HEK293 (cell line): ENCODE measurements around the gene IL10RB.

ENCODE experiments used
- CTCF ChIA-PET: fragments of 350-600 bp; formaldehyde crosslinking; extraction: SDS; loops from one replicate; lab custom pipeline; 2021; ENCODE audit warnings: antibody characterized with exemption; lab: Yijun Ruan, JAX
- POLR2A ChIA-PET: fragments of 300-600 bp; formaldehyde crosslinking; extraction: SDS; loops from one replicate; lab custom pipeline; 2020; ENCODE audit warnings: antibody characterized with exemption, inconsistent platforms; lab: Yijun Ruan, JAX
- H3K27ac ChIP-seq: fragments of 200-500 bp; sonication (Bioruptor generic); 2 replicates; pipeline ENCODE4 v1.5.1; 2014; ENCODE audit warnings: low read depth, low read length, control low read depth, inconsistent platforms; ENCODE audit errors: extremely low read depth
- H3K36me3 ChIP-seq, 2 experiments: fragments of 200-500 bp in 1 of 2; sonication (Bioruptor generic) in 1 of 2; 1 replicate in 1 of 2; 2 replicates in 1 of 2; pipeline ENCODE4 v1.5.1; 2014 to 2017; ENCODE audit warnings: inconsistent platforms in 2 of 2, low read length in 2 of 2; ENCODE audit not compliant: control insufficient read depth in 2 of 2, insufficient read depth in 1 of 2
- H3K4me1 ChIP-seq: fragments of 200-500 bp; sonication (Bioruptor generic); 2 replicates; pipeline ENCODE4 v1.5.1; 2014; ENCODE audit warnings: mild to moderate bottlenecking, low read length, inconsistent platforms; ENCODE audit not compliant: control insufficient read depth, insufficient read depth
- H3K4me3 ChIP-seq: 2 replicates; pipeline ENCODE4 v1.5.1; 2011; ENCODE audit warnings: low read depth, mild to moderate bottlenecking, control low read depth, low read length, moderate library complexity
- H3K9me3 ChIP-seq: fragments of 200-500 bp; sonication (Bioruptor generic); 2 replicates; pipeline ENCODE4 v1.5.1; 2014; ENCODE audit warnings: low read depth, low read length, inconsistent platforms; ENCODE audit not compliant: control insufficient read depth, insufficient read depth
- BCL11A ChIP-seq: fragments of 450-650 bp; formaldehyde crosslinking; IDR thresholded peaks from 2 replicates; pipeline ENCODE4 v1.5.1; 2016; ENCODE audit warnings: low read depth, missing biosample characterization, missing genetic modification characterization
- HOXD13 ChIP-seq: sonication (generic); formaldehyde crosslinking; IDR thresholded peaks from 2 replicates; pipeline ENCODE4 v1.8.0; 2022; ENCODE audit warnings: missing genetic modification reagents, borderline replicate concordance
- KLF10 ChIP-seq: fragments of 450-650 bp; IDR thresholded peaks from 2 replicates; pipeline ENCODE4 v1.5.1; 2018; ENCODE audit warnings: missing biosample characterization, mild to moderate bottlenecking, missing genetic modification characterization
- YY1 ChIP-seq: fragments of 450-650 bp; formaldehyde crosslinking; IDR thresholded peaks from 2 replicates; pipeline ENCODE4 v1.5.1; 2018; ENCODE audit warnings: missing biosample characterization, missing genetic modification characterization
- YY2 ChIP-seq: fragments of 450-650 bp; formaldehyde crosslinking; IDR thresholded peaks from 2 replicates; pipeline ENCODE4 v1.5.1; 2016; ENCODE audit warnings: missing biosample characterization, missing genetic modification characterization
- ZBTB20 ChIP-seq: fragments of 450-650 bp; formaldehyde crosslinking; IDR thresholded peaks from 2 replicates; pipeline ENCODE4 v1.5.1; 2016; ENCODE audit warnings: missing biosample characterization, missing genetic modification characterization
- ZEB2 ChIP-seq: fragments of 450-650 bp; formaldehyde crosslinking; IDR thresholded peaks from 2 replicates; pipeline ENCODE4 v1.5.1; 2016; ENCODE audit warnings: missing biosample characterization, missing genetic modification characterization
- ZNF138 ChIP-seq: fragments of 450-650 bp; formaldehyde crosslinking; IDR thresholded peaks from 2 replicates; pipeline ENCODE4 v1.5.1; 2016; ENCODE audit warnings: missing biosample characterization, missing genetic modification characterization, borderline replicate concordance
- ZNF157 ChIP-seq: fragments of 450-650 bp; formaldehyde crosslinking; IDR thresholded peaks from 2 replicates; pipeline ENCODE4 v1.5.1; 2016; ENCODE audit warnings: missing biosample characterization, missing genetic modification characterization
- ZNF175 ChIP-seq: fragments of 450-650 bp; formaldehyde crosslinking; IDR thresholded peaks from 2 replicates; pipeline ENCODE4 v1.5.1; 2016; ENCODE audit warnings: missing biosample characterization, missing genetic modification characterization
- ZNF202 ChIP-seq: fragments of 450-650 bp; formaldehyde crosslinking; IDR thresholded peaks from 2 replicates; pipeline ENCODE4 v1.5.1; 2016; ENCODE audit warnings: missing biosample characterization, missing genetic modification characterization, borderline replicate concordance
- ZNF274 ChIP-seq, 2 experiments: fragments of 200-500 bp in 1 of 2; fragments of 450-650 bp in 1 of 2; sonication (Bioruptor generic) in 1 of 2; formaldehyde crosslinking in 1 of 2; IDR thresholded peaks; 2 replicates each; pipeline versions ENCODE4 v1.5.1 to v1.6.1; 2014 to 2016; ENCODE audit warnings: borderline replicate concordance in 1 of 2, inconsistent platforms in 1 of 2, low read length in 1 of 2, missing biosample characterization in 1 of 2, missing genetic modification characterization in 1 of 2
- ZNF529 ChIP-seq: fragments of 450-650 bp; formaldehyde crosslinking; IDR thresholded peaks from 2 replicates; pipeline ENCODE4 v1.5.1; 2017; ENCODE audit warnings: missing genetic modification characterization, missing biosample characterization; ENCODE audit not compliant: insufficient replicate concordance
- ZNF558 ChIP-seq: fragments of 450-650 bp; formaldehyde crosslinking; IDR thresholded peaks from 2 replicates; pipeline ENCODE4 v1.5.1; 2016; ENCODE audit warnings: missing biosample characterization, missing genetic modification characterization
- ZNF670 ChIP-seq: fragments of 450-650 bp; formaldehyde crosslinking; IDR thresholded peaks from 2 replicates; pipeline ENCODE4 v1.5.1; 2016; ENCODE audit warnings: missing biosample characterization, missing genetic modification characterization, low read depth
- ZNF768 ChIP-seq: fragments of 450-650 bp; formaldehyde crosslinking; IDR thresholded peaks from 2 replicates; pipeline ENCODE4 v1.5.1; 2018; ENCODE audit warnings: missing biosample characterization, mild to moderate bottlenecking, missing genetic modification characterization
- ZNF791 ChIP-seq: fragments of 450-650 bp; formaldehyde crosslinking; IDR thresholded peaks from 2 replicates; pipeline ENCODE4 v1.5.1; 2016; ENCODE audit warnings: missing biosample characterization, missing genetic modification characterization
- ZNF792 ChIP-seq: fragments of 450-650 bp; formaldehyde crosslinking; IDR thresholded peaks from 2 replicates; pipeline ENCODE4 v1.5.1; 2016; ENCODE audit warnings: missing biosample characterization, missing genetic modification characterization
- TF ChIP-seq, protein P1 (sequence below): fragments of 450-650 bp; formaldehyde crosslinking; IDR thresholded peaks from 2 replicates; pipeline ENCODE4; 2016; ENCODE audit warnings: missing biosample characterization, missing genetic modification characterization
- TF ChIP-seq, protein P2 (sequence below): fragments of 450-650 bp; IDR thresholded peaks from 2 replicates; pipeline ENCODE4 v1.5.1; 2018; ENCODE audit warnings: missing biosample characterization, mild to moderate bottlenecking, missing genetic modification characterization
- TF ChIP-seq, protein P3 (sequence below): fragments of 450-650 bp; formaldehyde crosslinking; IDR thresholded peaks from 2 replicates; pipeline ENCODE4 v1.5.1; 2016; ENCODE audit warnings: missing biosample characterization, missing genetic modification characterization
- TF ChIP-seq, protein P4 (sequence below): fragments of 450-650 bp; formaldehyde crosslinking; IDR thresholded peaks from 2 replicates; pipeline ENCODE4 v1.5.1; 2016; ENCODE audit warnings: missing biosample characterization, missing genetic modification characterization, borderline replicate concordance
- TF ChIP-seq, protein P5 (sequence below): fragments of 450-650 bp; formaldehyde crosslinking; IDR thresholded peaks from 2 replicates; pipeline ENCODE4 v1.5.1; 2016; ENCODE audit warnings: missing biosample characterization, missing genetic modification characterization

IL10RB gene

DNA sequence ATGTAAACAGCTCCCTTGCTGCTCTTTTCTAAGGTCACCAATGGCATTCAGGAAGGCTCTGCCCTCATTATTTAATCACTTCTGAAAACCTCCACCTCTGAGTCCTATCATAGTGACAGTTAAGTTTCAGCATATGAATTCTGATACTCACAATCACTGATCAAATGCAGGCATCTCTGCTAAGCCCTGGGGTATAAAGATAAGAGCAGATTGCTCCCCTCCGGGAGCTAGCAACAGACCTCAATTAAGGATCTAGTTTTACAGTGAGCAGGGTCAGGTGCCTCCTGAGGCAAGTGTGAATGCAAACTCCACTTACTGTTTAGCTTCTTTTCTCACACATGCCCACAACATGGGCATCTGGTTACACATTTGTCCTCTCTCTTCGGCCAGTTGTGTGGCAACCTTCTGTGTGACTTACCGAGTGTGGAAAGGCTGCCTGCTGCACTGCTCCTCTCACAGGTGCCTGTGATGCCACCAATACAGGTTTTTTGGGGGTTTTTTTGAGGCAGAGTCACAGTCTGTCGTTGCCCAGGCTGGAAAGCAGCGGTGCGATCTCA lies 15.0 kb downstream of the IL10RB start (continued):
- TF ChIP-seq ZNF138 (tag by site-specific recombination) (no peak), ZNF274 (IDR thresholded peaks at IDR 0.05; ENCODE audit: low read length) (no peak), ZNF274 (tag by site-specific recombination; IDR thresholded peaks at IDR 0.05; ENCODE audit: borderline replicate concordance) (no peak), KLF10 (tag by site-specific recombination) (no peak)
- TF ChIP-seq, all 188 proteins: peak for 0

DNA sequence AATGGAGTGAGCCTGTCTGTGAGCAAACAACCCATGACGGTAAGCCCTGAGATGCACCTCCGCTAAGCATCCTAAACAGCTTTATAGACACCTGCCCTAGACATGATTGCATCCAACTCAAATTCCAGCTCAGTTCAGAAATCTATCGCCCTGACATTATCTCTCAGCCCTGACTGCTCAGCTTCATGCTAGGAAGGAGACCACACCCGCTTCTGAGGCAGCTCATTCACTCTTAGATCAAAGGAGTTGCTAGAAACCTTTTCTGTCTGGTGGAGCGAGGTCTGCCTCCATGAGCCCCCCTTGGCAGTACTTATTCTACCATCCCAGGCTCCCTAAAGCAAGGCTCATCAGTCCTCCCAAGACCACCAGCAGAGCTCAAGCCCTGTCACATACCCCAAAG lies 17.0 kb downstream of the IL10RB start:
- no peak overlapping the region for H3K27ac ChIP-seq
- POLR2A ChIA-PET: no interaction called here
- peaks cover 8 to 48% of the 10 kb centered on the region in 2 experiments for H3K36me3 ChIP-seq
- CTCF ChIA-PET: interaction anchor here (0.6 to 0.7 kb wide), 3 partner anchors 27 to 195 kb away, joined by 3 read pairs; no protein-coding TSS in a partner anchor
- TF ChIP-seq, protein P1, sequence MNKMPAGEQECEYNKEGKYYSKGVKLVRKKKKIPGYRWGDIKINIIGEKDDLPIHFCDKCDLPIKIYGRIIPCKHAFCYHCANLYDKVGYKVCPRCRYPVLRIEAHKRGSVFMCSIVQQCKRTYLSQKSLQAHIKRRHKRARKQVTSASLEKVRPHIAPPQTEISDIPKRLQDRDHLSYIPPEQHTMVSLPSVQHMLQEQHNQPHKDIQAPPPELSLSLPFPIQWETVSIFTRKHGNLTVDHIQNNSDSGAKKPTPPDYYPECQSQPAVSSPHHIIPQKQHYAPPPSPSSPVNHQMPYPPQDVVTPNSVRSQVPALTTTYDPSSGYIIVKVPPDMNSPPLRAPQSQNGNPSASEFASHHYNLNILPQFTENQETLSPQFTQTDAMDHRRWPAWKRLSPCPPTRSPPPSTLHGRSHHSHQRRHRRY (tag by site-specific recombination): no peak
- TF ChIP-seq ZNF202 (tag by site-specific recombination) (no peak), ZNF558 (tag by site-specific recombination) (no peak), ZNF768 (tag by site-specific recombination) (no peak), BCL11A (tag by site-specific recombination) (no peak), ZNF529 (tag by site-specific recombination) (no peak), HOXD13 (CRISPR knock-in tag) (no peak), ZNF791 (no peak)
- TF ChIP-seq, protein P2, sequence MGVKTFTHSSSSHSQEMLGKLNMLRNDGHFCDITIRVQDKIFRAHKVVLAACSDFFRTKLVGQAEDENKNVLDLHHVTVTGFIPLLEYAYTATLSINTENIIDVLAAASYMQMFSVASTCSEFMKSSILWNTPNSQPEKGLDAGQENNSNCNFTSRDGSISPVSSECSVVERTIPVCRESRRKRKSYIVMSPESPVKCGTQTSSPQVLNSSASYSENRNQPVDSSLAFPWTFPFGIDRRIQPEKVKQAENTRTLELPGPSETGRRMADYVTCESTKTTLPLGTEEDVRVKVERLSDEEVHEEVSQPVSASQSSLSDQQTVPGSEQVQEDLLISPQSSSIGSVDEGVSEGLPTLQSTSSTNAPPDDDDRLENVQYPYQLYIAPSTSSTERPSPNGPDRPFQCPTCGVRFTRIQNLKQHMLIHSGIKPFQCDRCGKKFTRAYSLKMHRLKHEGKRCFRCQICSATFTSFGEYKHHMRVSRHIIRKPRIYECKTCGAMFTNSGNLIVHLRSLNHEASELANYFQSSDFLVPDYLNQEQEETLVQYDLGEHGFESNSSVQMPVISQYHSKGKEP (tag by site-specific recombination): no peak
- peaks cover 11% of the 10 kb centered on the region for H3K4me1 ChIP-seq
- no peaks in the 10 kb centered on the region; the same call in 1 of the 2 replicates for H3K9me3 ChIP-seq
- no peak overlapping the region for H3K4me3 ChIP-seq

DNA sequence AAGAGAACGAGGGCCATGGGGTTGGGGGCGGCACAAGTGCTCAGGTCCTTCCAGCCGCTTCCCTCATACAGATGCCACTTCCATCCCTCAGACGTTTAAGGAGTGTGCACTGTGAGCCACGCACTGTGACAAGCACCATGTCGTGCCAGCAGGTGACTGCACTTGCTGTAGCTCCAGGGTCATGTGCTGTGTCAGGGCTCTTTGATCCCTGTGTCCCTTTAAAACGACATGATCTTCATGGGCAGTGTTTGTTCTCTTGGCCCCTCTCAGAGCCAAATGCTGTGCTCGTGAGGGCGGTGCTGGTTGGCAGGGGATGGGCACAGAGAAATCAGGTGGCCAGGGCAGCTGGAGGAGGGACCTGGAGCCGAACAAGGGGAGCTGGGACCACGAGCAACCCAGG lies 19.9 kb downstream of the IL10RB start:
- POLR2A ChIA-PET: interaction anchor here (0.6 to 1.5 kb wide), 4 partner anchors 39 to 194 kb away, joined by 3 to 4 read pairs (median 3); partner anchors contain the start of genes IFNAR1 and TMEM50B
- Histone ChIP-seq H3K4me1 (peaks cover 11% of the 10 kb centered on the region), H3K36me3 (peaks cover 3 to 51% of the 10 kb centered on the region in 2 experiments; a peak in 2 of 3 replicates), H3K4me3 (no peak overlapping the region), H3K27ac (no peak overlapping the region), H3K9me3 (no peaks in the 10 kb centered on the region)
- CTCF ChIA-PET: interaction anchor here (1.5 kb wide), 1 partner anchor 75 kb away, joined by 5 read pairs; no protein-coding TSS in a partner anchor
- TF ChIP-seq, protein P3, sequence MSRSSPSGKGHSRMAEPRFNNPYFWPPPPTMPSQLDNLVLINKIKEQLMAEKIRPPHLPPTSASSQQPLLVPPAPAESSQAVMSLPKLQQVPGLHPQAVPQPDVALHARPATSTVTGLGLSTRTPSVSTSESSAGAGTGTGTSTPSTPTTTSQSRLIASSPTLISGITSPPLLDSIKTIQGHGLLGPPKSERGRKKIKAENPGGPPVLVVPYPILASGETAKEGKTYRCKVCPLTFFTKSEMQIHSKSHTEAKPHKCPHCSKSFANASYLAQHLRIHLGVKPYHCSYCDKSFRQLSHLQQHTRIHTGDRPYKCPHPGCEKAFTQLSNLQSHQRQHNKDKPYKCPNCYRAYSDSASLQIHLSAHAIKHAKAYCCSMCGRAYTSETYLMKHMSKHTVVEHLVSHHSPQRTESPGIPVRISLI (tag by site-specific recombination): no peak
- TF ChIP-seq ZNF670 (tag by site-specific recombination) (no peak), ZBTB20 (tag by site-specific recombination) (no peak), ZNF529 (tag by site-specific recombination) (no peak), YY2 (tag by site-specific recombination) (no peak), ZNF157 (tag by site-specific recombination) (no peak), ZNF175 (tag by site-specific recombination) (no peak), ZEB2 (tag by site-specific recombination) (no peak), ZNF792 (tag by site-specific recombination) (no peak), BCL11A (tag by site-specific recombination) (no peak), YY1 (no peak)
- TF ChIP-seq, protein P4, sequence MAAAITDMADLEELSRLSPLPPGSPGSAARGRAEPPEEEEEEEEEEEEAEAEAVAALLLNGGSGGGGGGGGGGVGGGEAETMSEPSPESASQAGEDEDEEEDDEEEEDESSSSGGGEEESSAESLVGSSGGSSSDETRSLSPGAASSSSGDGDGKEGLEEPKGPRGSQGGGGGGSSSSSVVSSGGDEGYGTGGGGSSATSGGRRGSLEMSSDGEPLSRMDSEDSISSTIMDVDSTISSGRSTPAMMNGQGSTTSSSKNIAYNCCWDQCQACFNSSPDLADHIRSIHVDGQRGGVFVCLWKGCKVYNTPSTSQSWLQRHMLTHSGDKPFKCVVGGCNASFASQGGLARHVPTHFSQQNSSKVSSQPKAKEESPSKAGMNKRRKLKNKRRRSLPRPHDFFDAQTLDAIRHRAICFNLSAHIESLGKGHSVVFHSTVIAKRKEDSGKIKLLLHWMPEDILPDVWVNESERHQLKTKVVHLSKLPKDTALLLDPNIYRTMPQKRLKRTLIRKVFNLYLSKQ (tag by site-specific recombination): no peak
- TF ChIP-seq, protein P5, sequence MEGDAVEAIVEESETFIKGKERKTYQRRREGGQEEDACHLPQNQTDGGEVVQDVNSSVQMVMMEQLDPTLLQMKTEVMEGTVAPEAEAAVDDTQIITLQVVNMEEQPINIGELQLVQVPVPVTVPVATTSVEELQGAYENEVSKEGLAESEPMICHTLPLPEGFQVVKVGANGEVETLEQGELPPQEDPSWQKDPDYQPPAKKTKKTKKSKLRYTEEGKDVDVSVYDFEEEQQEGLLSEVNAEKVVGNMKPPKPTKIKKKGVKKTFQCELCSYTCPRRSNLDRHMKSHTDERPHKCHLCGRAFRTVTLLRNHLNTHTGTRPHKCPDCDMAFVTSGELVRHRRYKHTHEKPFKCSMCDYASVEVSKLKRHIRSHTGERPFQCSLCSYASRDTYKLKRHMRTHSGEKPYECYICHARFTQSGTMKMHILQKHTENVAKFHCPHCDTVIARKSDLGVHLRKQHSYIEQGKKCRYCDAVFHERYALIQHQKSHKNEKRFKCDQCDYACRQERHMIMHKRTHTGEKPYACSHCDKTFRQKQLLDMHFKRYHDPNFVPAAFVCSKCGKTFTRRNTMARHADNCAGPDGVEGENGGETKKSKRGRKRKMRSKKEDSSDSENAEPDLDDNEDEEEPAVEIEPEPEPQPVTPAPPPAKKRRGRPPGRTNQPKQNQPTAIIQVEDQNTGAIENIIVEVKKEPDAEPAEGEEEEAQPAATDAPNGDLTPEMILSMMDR (tag by site-specific recombination): no peak
